Measurements from ENCODE around the gene ELANE.
"Not testable (repeated sequence)": the region's sequence is repeated elsewhere in the genome, so short reads cannot be mapped to it uniquely, and the experiment has no call there.

ELANE gene

DNA sequence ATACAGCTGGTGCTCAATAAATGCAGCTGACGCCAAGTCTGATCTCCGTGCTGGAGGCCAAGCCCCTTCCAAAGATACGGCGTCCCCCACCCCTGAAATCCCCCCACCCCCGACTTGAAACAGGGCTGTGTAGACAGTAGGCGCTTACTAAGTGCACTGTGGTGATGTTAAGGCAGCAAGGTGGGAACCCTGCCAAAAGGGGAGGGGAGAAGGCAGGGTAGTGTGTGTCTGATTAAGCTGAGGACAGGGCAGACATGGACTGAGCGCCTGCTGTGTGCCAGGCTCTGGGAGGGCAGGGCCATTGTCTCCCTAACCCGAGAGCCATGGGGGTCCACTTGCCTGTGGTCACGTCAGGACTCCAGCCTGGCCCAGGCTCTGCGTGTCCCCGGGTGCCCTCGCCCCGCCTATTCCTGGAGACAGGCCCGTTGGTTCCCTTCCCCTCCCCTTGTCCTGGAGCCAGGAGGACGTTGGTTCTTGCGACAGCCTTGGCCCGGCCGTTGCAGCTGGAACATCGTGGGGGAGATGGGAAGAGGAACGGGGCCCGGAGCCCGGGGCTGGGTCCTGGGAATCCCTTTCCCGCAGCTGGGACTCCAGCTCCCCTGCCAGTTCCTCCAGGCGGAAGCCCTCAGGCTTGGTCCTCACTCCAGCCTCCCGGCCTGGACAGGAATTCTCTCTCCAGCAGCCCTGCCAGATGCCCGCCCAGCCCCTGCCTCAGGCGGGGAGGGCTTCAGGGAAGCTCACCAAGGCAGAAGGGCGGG, 1.7 kb upstream of the ELANE start:
- Histone ChIP-seq H3K36me3 (ENCODE audit: insufficient read depth, low read length) (no peaks in the 10 kb centered on the region), H3K4me1 (ENCODE audit: insufficient read depth, low read length, severe bottlenecking) (no peaks in the 10 kb centered on the region), H3F3A (ENCODE audit: insufficient read depth, low read length) (no peaks in the 10 kb centered on the region), H3K9me2 (ENCODE audit: low read depth, low read length) (no peaks in the 10 kb centered on the region), H2AFZ (ENCODE audit: low read length) (no peak overlapping the region), H3K4me3 (ENCODE audit: low read depth, low read length, poor library complexity, severe bottlenecking) (no peak overlapping the region), H3K9me3 (ENCODE audit: low read length) (no peaks in the 10 kb centered on the region), H3K27ac (ENCODE audit: low read depth, low read length, poor library complexity, severe bottlenecking) (no peak overlapping the region), H3K9ac (ENCODE audit: low read length) (no peak overlapping the region), H3K4me2 (ENCODE audit: low read length) (no peak overlapping the region), H3K79me2 (ENCODE audit: insufficient read depth, low read length) (no peaks in the 10 kb centered on the region), H4K20me1 (ENCODE audit: insufficient read depth, low read length) (no peaks in the 10 kb centered on the region), H3K27me3 (ENCODE audit: insufficient read depth, low read length) (no peaks in the 10 kb centered on the region; the same call in 1 of the 2 replicates)
- TF ChIP-seq EZH2 (IDR thresholded peaks at IDR 0.05; ENCODE audit: borderline replicate concordance, low read length): no peak
- TF ChIP-seq CTCF (IDR thresholded peaks at IDR 0.05; ENCODE audit: low read length): no peak

DNA sequence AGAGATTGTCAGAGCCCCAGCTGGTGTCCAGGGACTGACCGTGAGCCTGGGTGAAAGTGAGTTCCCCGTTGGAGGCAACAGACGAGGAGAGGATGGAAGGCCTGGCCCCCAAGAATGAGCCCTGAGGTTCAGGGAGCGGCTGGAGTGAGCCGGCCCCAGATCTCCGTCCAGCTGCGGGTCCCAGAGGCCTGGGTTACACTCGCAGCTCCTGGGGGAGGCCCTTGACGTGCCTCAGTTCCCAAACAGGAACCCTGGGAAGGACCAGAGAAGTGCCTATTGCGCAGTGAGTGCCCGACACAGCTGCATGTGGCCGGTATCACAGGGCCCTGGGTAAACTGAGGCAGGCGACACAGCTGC, 1.1 kb upstream of the ELANE start:
- Histone ChIP-seq H3K4me3 (ENCODE audit: low read depth, low read length, poor library complexity, severe bottlenecking) (no peak overlapping the region), H2AFZ (ENCODE audit: low read length) (no peak overlapping the region)

GRCh38 chr19:853014-853585, 997 bp downstream of the ELANE start:
- no peak for TF ChIP-seq CTCF (IDR thresholded peaks at IDR 0.05; ENCODE audit: low read length)
- no peak for TF ChIP-seq EZH2 (IDR thresholded peaks at IDR 0.05; ENCODE audit: borderline replicate concordance, low read length)
- Histone ChIP-seq H3K4me3 (ENCODE audit: low read depth, low read length, poor library complexity, severe bottlenecking) (no peak overlapping the region), H3K4me2 (ENCODE audit: low read length) (no peak overlapping the region)

More for the DNA sequence above, 1.1 kb upstream of the ELANE start:
- Histone ChIP-seq H3K27ac (ENCODE audit: low read depth, low read length, poor library complexity, severe bottlenecking) (no peak overlapping the region), H3F3A (ENCODE audit: insufficient read depth, low read length) (no peaks in the 10 kb centered on the region), H3K4me2 (ENCODE audit: low read length) (no peak overlapping the region), H3K36me3 (ENCODE audit: insufficient read depth, low read length) (no peaks in the 10 kb centered on the region), H3K4me1 (ENCODE audit: insufficient read depth, low read length, severe bottlenecking) (no peaks in the 10 kb centered on the region), H4K20me1 (ENCODE audit: insufficient read depth, low read length) (no peaks in the 10 kb centered on the region), H3K9me2 (ENCODE audit: low read depth, low read length) (no peaks in the 10 kb centered on the region), H3K27me3 (ENCODE audit: insufficient read depth, low read length) (no peaks in the 10 kb centered on the region; the same call in 1 of the 2 replicates), H3K9ac (ENCODE audit: low read length) (no peak overlapping the region), H3K9me3 (ENCODE audit: low read length) (no peaks in the 10 kb centered on the region), H3K79me2 (ENCODE audit: insufficient read depth, low read length) (no peaks in the 10 kb centered on the region)
- TF ChIP-seq EZH2 (IDR thresholded peaks at IDR 0.05; ENCODE audit: borderline replicate concordance, low read length): no peak
- no peak for TF ChIP-seq CTCF (IDR thresholded peaks at IDR 0.05; ENCODE audit: low read length)

GRCh38 chr19:853614-854220, 1.6 kb downstream of the ELANE start:
- H3K4me1 ChIP-seq (ENCODE audit: insufficient read depth, low read length, severe bottlenecking); H3K4me2 ChIP-seq (ENCODE audit: low read length); H3F3A ChIP-seq (ENCODE audit: insufficient read depth, low read length); H3K27me3 ChIP-seq (ENCODE audit: insufficient read depth, low read length); H2AFZ ChIP-seq (ENCODE audit: low read length); H3K79me2 ChIP-seq (ENCODE audit: insufficient read depth, low read length); H3K4me3 ChIP-seq (ENCODE audit: low read depth, low read length, poor library complexity, severe bottlenecking); H4K20me1 ChIP-seq (ENCODE audit: insufficient read depth, low read length); H3K9me3 ChIP-seq (ENCODE audit: low read length); H3K27ac ChIP-seq (ENCODE audit: low read depth, low read length, poor library complexity, severe bottlenecking); H3K36me3 ChIP-seq (ENCODE audit: insufficient read depth, low read length); H3K9ac ChIP-seq (ENCODE audit: low read length); H3K9me2 ChIP-seq (ENCODE audit: low read depth, low read length): not testable (repeated sequence)

More at GRCh38 chr19:853014-853585, 997 bp downstream of the ELANE start:
- Histone ChIP-seq H3K36me3 (ENCODE audit: insufficient read depth, low read length) (no peaks in the 10 kb centered on the region), H3K79me2 (ENCODE audit: insufficient read depth, low read length) (no peaks in the 10 kb centered on the region), H3K4me1 (ENCODE audit: insufficient read depth, low read length, severe bottlenecking) (no peaks in the 10 kb centered on the region), H3K9me3 (ENCODE audit: low read length) (no peaks in the 10 kb centered on the region), H3K27ac (ENCODE audit: low read depth, low read length, poor library complexity, severe bottlenecking) (no peak overlapping the region), H2AFZ (ENCODE audit: low read length) (no peak overlapping the region), H3K27me3 (ENCODE audit: insufficient read depth, low read length) (no peaks in the 10 kb centered on the region; the same call in 1 of the 2 replicates), H3F3A (ENCODE audit: insufficient read depth, low read length) (no peaks in the 10 kb centered on the region), H3K9ac (ENCODE audit: low read length) (no peak overlapping the region), H3K9me2 (ENCODE audit: low read depth, low read length) (no peaks in the 10 kb centered on the region), H4K20me1 (ENCODE audit: insufficient read depth, low read length) (no peaks in the 10 kb centered on the region)
